HG02642 (cell line): ENCODE data around the gene GORAB.
A peak's percentile ranks its signal among the peaks of the same experiment; 100 is the strongest.

ENCODE experiments used
- ATAC-seq: cut with Tn5 transposase; IDR thresholded peaks from one replicate; pipeline ENCODE4 v1.9.1; 2021; ENCODE audit warnings: mild to moderate bottlenecking; ENCODE audit not compliant: unreplicated experiment, poor library complexity

Gene GORAB

GRCh38 chr1:170531758-170532657 is at the start of gene GORAB:
TSS of gene GORAB (plus strand) at chr1:170532166. CDS start at chr1:170532224, 58 bp downstream.
- peak; percentile 99 for ATAC-seq

- no peak for ATAC-seq
Observed at GRCh38 chr1:170483051-170483450, 48.9 kb upstream of the GORAB start.

- no peak for ATAC-seq
Observed at GRCh38 chr1:170487503-170487902, 44.5 kb upstream of the GORAB start.

- ATAC-seq, result no peak
Observed at GRCh38 chr1:170491291-170491690, 40.7 kb upstream of the GORAB start.

- ATAC-seq, result no peak
Observed at GRCh38 chr1:170494369-170494768, 37.6 kb upstream of the GORAB start.

GRCh38 chr1:170495006-170495405 is 37.0 kb upstream of the GORAB start:
- no peak for ATAC-seq

GRCh38 chr1:170498876-170499275 is 33.1 kb upstream of the GORAB start:
- ATAC-seq, result no peak

GRCh38 chr1:170503665-170504064 is 28.3 kb upstream of the GORAB start:
- ATAC-seq, result no peak

GRCh38 chr1:170510163-170510562 is 21.8 kb upstream of the GORAB start:
- ATAC-seq, result no peak

- no peak for ATAC-seq
Observed at GRCh38 chr1:170511038-170511437, 20.9 kb upstream of the GORAB start.

- no peak for ATAC-seq
Observed at GRCh38 chr1:170513138-170513537, 18.8 kb upstream of the GORAB start.

GRCh38 chr1:170518185-170518834 is 13.7 kb upstream of the GORAB start:
- ATAC-seq, result no peak

GRCh38 chr1:170518965-170519364 is 13.0 kb upstream of the GORAB start:
- no peak for ATAC-seq

- ATAC-seq, result no peak
Observed at GRCh38 chr1:170520601-170521000, 11.4 kb upstream of the GORAB start.

GRCh38 chr1:170521818-170522217 is 10.1 kb upstream of the GORAB start:
- ATAC-seq, result no peak

- ATAC-seq, result peak; percentile 4
Observed at GRCh38 chr1:170530972-170531757, 801 bp upstream of the GORAB start.

GRCh38 chr1:170533298-170533697 is 1.3 kb downstream of the GORAB start:
- no peak for ATAC-seq

- ATAC-seq, result no peak
Observed at GRCh38 chr1:170534626-170535147, 2.7 kb downstream of the GORAB start.

GRCh38 chr1:170535418-170535817 is 3.5 kb downstream of the GORAB start:
- no peak for ATAC-seq

- no peak for ATAC-seq
Observed at GRCh38 chr1:170536924-170537551, 5.1 kb downstream of the GORAB start.
